Measurements from ENCODE around the gene MTRR.

MTRR gene

DNA sequence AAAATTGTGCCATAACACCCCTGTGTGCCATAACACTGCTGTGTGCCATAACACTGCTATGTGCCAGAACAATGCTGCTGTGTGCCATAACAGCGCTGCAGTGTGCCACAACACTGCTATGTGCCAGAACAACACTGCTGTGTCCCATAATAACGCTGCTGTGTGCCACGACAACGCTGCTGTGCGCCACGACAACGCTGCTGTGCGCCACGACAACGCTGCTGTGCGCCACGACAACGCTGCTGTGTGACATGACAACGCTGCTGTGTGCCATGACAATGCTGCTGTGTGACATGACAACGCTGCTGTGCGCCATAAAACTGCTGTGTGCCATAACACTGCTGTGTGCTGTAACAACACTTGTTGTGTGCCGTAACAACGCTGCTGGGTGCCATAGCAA is 44.0 kb upstream of the MTRR start:
- no peak overlapping the region for H3K9ac ChIP-seq (ENCODE audit: low read length)

DNA sequence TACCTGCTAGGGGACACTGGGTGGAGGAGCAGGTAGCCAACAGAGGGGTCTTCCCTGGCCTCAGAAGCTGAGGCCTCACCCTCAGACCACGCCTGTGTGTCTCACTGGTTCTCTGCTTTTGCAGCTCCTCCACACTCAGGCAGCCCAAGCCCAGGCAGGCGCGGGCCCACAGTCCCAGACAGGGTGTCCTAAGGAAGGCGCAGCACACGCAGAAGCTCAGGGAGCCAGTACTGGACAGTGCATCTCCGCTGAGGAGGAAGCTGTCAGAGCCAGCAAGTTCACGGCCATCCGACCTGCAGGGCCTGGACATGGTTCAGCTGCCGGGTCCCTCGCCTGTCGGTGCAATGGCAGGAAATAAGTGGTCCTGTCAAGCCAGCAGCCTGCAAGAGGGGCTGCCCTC is 43.3 kb upstream of the MTRR start:
- H3K36me3 ChIP-seq (replicated peaks; ENCODE audit: insufficient read depth, low read length): no peaks in the 10 kb centered on the region
- no peak overlapping the region for H3K4me3 ChIP-seq (ENCODE audit: low read length)
- H3K4me2 ChIP-seq (ENCODE audit: low read depth, low read length): no peak overlapping the region
- TF ChIP-seq, protein P1, sequence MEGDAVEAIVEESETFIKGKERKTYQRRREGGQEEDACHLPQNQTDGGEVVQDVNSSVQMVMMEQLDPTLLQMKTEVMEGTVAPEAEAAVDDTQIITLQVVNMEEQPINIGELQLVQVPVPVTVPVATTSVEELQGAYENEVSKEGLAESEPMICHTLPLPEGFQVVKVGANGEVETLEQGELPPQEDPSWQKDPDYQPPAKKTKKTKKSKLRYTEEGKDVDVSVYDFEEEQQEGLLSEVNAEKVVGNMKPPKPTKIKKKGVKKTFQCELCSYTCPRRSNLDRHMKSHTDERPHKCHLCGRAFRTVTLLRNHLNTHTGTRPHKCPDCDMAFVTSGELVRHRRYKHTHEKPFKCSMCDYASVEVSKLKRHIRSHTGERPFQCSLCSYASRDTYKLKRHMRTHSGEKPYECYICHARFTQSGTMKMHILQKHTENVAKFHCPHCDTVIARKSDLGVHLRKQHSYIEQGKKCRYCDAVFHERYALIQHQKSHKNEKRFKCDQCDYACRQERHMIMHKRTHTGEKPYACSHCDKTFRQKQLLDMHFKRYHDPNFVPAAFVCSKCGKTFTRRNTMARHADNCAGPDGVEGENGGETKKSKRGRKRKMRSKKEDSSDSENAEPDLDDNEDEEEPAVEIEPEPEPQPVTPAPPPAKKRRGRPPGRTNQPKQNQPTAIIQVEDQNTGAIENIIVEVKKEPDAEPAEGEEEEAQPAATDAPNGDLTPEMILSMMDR (IDR thresholded peaks at IDR 0.05; ENCODE audit: low read length): no peak
- TF ChIP-seq EZH2 (optimal IDR thresholded peaks at IDR 0.05; ENCODE audit: low read depth, low read length) (no peak), EZH2phosphoT487 (IDR thresholded peaks at IDR 0.05; ENCODE audit: low read length) (no peak)
- H4K20me1 ChIP-seq (ENCODE audit: insufficient read depth, low read length): no peaks in the 10 kb centered on the region
- H2AFZ ChIP-seq (ENCODE audit: low read length): no peak overlapping the region
- no peak overlapping the region for H3K9ac ChIP-seq (ENCODE audit: low read length)
- DNase-seq: no peak
- no peaks in the 10 kb centered on the region for H3K9me2 ChIP-seq (replicated peaks; ENCODE audit: insufficient read depth, low read length)
- no peaks in the 10 kb centered on the region for H3F3A ChIP-seq (ENCODE audit: insufficient read depth, low read length)
- no peak overlapping the region for H3K27ac ChIP-seq (ENCODE audit: low read length)
- H3K9me3 ChIP-seq (replicated peaks; ENCODE audit: insufficient read depth, low read length): no peaks in the 10 kb centered on the region
- H3K27me3 ChIP-seq (replicated peaks; ENCODE audit: insufficient read depth, low read length): no peaks in the 10 kb centered on the region
- H3K79me2 ChIP-seq (ENCODE audit: low read length): no peaks in the 10 kb centered on the region
- H3K4me1 ChIP-seq (ENCODE audit: low read length): no peaks in the 10 kb centered on the region

More for the DNA sequence above, 44.0 kb upstream of the MTRR start:
- Histone ChIP-seq H3F3A (ENCODE audit: insufficient read depth, low read length) (no peaks in the 10 kb centered on the region), H2AFZ (ENCODE audit: low read length) (no peak overlapping the region), H3K4me3 (ENCODE audit: low read length) (no peak overlapping the region), H3K79me2 (ENCODE audit: low read length) (no peaks in the 10 kb centered on the region), H3K27me3 (replicated peaks; ENCODE audit: insufficient read depth, low read length) (no peaks in the 10 kb centered on the region), H3K4me1 (ENCODE audit: low read length) (no peaks in the 10 kb centered on the region), H3K36me3 (replicated peaks; ENCODE audit: insufficient read depth, low read length) (no peaks in the 10 kb centered on the region), H3K4me2 (ENCODE audit: low read depth, low read length) (no peak overlapping the region), H3K27ac (ENCODE audit: low read length) (no peak overlapping the region), H3K9me3 (replicated peaks; ENCODE audit: insufficient read depth, low read length) (no peaks in the 10 kb centered on the region), H3K9me2 (replicated peaks; ENCODE audit: insufficient read depth, low read length) (no peaks in the 10 kb centered on the region), H4K20me1 (ENCODE audit: insufficient read depth, low read length) (no peaks in the 10 kb centered on the region)
- TF ChIP-seq EZH2phosphoT487 (IDR thresholded peaks at IDR 0.05; ENCODE audit: low read length) (no peak), EZH2 (optimal IDR thresholded peaks at IDR 0.05; ENCODE audit: low read depth, low read length) (no peak)
- TF ChIP-seq, protein P1 (IDR thresholded peaks at IDR 0.05; ENCODE audit: low read length): no peak
- DNase-seq: no peak

DNA sequence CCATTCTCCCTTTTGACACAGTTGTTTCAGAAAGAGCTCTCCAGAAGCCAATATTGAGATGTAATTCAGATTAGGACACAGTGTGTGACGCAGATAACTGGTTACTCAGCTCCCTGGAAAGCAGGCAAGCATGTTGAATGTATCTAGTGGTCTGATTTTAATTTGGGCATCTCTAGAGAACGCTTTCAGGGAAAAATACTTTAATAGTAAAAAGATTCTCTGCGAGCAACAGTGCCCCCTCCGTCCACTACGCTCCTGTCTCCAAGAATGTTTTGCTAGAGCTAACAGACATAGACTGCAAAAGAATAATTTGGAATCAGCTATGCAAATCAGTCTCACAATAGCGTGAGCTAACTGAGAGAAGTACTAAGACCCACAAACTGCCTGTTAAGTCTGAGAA is 41.3 kb upstream of the MTRR start:
- no peaks in the 10 kb centered on the region for H3F3A ChIP-seq (ENCODE audit: insufficient read depth, low read length)
- no peak for TF ChIP-seq EZH2phosphoT487 (IDR thresholded peaks at IDR 0.05; ENCODE audit: low read length)
- TF ChIP-seq, protein P1 (IDR thresholded peaks at IDR 0.05; ENCODE audit: low read length): no peak
- no peak overlapping the region for H3K9ac ChIP-seq (ENCODE audit: low read length)
- H3K4me2 ChIP-seq (ENCODE audit: low read depth, low read length): no peak overlapping the region
- no peaks in the 10 kb centered on the region for H3K27me3 ChIP-seq (replicated peaks; ENCODE audit: insufficient read depth, low read length)
- H3K9me2 ChIP-seq (replicated peaks; ENCODE audit: insufficient read depth, low read length): no peaks in the 10 kb centered on the region
- H3K27ac ChIP-seq (ENCODE audit: low read length): no peak overlapping the region
- no peak for DNase-seq
- H3K79me2 ChIP-seq (ENCODE audit: low read length): no peaks in the 10 kb centered on the region
- H2AFZ ChIP-seq (ENCODE audit: low read length): no peak overlapping the region
- H3K9me3 ChIP-seq (replicated peaks; ENCODE audit: insufficient read depth, low read length): no peaks in the 10 kb centered on the region
- H3K4me3 ChIP-seq (ENCODE audit: low read length): no peak overlapping the region
- no peaks in the 10 kb centered on the region for H3K4me1 ChIP-seq (ENCODE audit: low read length)
- no peaks in the 10 kb centered on the region for H3K36me3 ChIP-seq (replicated peaks; ENCODE audit: insufficient read depth, low read length)
- H4K20me1 ChIP-seq (ENCODE audit: insufficient read depth, low read length): no peaks in the 10 kb centered on the region

Measured in MM.1S (cell line).